Embryonic facial prominence (tissue), 1 donor: Measurements from ENCODE around the gene TRAPPC13.
"Not testable (repeated sequence)": the region's sequence is repeated elsewhere in the genome, so short reads cannot be mapped to it uniquely, and the experiment has no call there.

ENCODE experiments used
- DNase-seq: peaks from one replicate; pipeline ENCODE4 v3.0.0-alpha.2; 2016; ENCODE audit errors: extremely low spot score

The TRAPPC13 gene, protein sequence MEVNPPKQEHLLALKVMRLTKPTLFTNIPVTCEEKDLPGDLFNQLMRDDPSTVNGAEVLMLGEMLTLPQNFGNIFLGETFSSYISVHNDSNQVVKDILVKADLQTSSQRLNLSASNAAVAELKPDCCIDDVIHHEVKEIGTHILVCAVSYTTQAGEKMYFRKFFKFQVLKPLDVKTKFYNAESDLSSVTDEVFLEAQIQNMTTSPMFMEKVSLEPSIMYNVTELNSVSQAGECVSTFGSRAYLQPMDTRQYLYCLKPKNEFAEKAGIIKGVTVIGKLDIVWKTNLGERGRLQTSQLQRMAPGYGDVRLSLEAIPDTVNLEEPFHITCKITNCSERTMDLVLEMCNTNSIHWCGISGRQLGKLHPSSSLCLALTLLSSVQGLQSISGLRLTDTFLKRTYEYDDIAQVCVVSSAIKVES

DNA sequence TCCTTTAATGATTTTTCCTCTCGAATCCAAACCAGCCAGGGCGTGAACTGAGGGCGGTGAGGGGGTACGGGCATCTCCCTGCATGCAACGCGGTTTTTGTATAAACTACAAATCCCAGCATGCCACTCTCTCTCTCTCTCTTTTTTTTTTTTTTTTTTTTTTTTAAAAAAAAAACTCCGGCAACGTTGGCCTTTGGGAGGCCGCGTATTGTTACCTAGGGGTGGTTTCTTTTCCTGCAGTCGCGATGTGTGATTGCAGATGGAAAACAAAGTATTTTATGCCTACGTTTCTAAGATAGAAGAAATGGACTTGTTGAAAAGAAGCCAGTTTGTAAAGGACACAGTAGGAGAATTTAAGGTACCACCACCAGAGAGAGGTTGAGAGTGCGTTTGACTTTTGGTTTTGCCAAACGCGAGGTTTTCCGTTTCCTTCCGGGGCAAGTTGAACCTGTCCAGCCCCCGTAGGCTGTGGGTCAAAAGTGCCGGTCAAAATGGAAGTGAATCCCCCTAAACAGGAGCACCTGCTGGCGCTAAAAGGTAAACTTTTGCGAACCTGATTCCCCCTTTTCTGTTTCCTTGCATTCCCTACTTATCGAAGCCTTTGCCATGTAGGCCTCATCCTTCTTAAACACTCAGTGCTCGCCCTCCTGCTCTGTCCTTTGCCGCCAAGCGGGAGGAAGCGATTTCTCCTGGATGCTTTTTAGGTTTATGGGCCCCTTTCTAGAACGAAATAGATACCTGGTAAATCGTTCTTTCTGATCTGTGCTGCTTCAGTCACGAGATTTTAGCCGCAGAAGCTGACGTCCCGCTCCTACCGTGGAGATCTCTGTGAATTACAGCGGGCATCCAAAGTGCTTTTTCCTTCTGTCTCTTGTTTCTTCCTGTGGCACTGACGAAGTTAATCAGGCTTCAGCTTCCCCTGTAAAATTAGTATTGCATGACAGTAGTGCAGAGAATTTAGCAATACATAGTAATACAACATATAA, at the start of gene TRAPPC13, which contains the start of gene SHLD3:
Gene TRAPPC13, plus strand, starts transcription at position 457 of the 985 bp plus-strand sequence. Its CDS starts 34 bp downstream, at position 491.
Gene SHLD3, plus strand, starts transcription at position 457 of the 985 bp plus-strand sequence. CDS start 4,561 bp downstream, outside the sequence.
- DNase-seq, result peak; percentile 90

DNA sequence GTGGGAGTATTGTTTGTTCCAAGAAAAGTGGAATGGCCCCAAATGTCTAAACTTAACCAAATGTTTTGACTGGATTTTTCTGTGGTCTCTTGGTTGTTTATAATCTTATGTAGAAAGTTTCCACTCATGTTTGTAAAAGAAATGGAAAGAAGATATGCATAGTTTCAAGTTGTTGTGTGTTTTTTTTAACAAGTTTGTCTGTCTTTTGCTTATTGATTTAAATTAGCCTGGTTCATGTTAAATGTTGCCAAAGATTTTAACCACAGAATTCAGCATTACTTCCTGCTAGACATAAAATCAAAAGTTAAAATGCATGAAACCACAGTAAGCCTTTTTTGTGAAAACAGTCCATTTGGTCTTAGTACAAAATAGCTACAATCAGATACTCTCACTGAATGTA, 47.7 kb upstream of the TRAPPC13 start:
- no peak for DNase-seq

DNA sequence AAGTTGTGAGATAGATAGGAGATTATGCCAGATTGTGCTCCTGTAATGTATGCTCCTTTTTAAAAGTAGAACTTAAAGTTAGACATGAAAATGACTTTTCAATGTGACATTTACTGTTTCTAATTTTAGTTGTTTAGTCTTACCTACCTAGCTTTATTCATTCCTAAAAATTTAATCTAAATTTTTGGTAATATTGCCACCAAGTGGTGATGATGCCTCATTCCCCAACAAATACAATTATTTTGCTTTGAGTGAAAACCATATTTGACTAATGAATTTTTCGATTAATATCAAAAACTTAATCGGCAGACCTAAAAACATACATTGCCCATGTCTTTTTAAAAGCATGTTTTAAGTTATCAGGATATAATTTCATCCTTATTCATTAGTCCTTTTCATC, 36.1 kb upstream of the TRAPPC13 start:
- no peak for DNase-seq

DNA sequence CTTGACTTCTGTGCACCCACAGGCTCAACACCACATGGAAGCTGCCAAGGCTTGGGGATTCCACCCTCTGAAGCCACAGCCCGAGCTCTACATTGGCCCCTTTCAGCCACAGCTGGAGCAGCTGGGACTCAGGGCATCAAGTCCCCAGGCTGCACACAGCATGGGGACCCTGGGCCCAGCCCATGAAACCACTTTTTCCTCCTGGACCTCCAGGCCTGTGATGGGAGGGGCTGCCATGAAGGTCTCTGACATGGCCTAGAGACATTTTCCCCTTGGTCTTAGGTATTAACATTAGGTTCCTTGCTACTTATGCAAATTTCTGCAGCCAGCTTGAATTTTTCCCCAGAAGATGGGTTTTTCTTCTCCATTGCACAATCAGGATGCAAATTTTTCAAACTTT, 23.1 kb upstream of the TRAPPC13 start:
- not testable (repeated sequence) for DNase-seq

DNA sequence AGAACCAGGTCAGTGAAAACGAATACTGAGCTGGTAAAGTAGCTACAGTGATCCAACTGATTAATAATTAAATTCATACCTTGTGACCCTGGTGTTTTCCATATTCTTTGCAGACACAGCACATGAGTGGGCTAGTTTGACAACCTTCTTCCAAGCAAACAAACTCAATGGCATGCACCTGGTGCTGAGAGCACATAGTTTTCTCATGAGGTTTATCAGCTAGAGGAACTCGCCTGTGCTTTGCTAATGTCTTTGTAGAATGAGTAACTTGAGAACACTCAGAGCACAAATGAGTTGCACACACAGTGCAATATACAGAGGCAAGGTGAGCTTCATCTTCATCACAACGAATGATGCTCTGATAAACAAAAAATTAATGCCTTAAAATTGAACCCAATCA, 13.3 kb upstream of the TRAPPC13 start:
- DNase-seq, result no peak

DNA sequence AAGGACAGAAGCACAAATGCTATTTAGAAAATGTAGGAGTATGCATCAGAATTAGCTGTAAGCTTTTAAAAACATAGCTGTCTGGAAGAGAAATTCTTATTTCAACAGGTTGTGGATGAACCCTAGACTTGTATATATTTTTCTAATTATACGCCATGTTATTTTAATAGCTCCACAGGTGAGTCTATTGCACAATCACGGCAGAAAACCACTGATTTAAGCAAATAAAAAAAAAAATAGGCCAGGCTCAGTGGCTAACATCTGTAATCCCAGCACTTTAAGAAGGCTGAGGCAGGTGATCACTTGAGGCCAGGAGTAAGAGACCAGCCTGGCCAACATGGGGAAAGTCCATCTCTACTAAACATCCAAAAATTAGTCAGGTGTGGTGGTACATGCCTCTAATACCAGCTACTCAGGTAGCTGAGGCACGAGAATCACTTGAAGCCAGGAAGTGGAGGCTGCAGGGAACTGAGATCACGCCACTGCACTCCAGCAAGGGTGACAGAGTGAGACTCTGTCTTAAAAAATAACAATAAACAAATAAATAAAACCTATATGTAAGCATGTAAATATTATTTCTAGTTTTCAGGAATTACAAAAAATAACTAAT, 12.4 kb upstream of the TRAPPC13 start:
- no peak for DNase-seq

DNA sequence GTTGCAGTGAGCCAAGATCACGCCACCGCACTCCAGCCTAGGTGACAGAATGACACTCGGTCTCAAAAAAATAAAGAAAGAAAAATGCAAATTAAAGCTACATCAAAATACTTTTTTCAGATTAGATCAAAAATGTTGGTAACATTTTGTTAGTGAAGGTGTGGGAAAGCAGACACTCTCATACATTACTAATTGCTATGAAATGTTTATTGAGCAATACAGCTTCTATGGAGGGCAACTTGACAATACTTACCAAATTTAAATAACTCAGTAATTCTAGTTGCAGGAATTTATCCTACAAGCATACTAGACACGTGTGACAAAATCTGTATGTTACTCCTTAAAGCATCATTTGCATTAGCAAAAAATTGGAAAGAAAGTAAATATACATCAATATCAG, 4.8 kb upstream of the TRAPPC13 start:
- DNase-seq, result no peak

DNA sequence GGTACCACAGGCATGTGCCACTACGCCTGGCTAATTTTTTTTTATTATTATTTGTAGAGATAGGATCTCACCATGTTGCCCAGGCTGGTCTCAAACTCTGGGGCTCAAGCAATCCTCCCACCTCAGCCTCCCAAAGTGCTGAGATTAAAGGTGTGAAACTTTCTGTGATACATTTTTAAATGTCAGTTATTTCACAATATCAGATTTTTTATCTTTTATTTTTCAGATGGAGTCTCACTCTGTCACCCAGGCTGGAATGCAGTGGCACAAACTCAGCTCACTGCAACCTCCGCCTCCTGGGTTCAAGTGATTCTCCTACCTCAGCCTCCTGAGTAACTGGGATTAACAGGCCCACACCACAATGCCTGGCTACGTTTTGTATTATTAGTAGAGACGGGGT, 2.9 kb upstream of the TRAPPC13 start:
- not testable (repeated sequence) for DNase-seq

DNA sequence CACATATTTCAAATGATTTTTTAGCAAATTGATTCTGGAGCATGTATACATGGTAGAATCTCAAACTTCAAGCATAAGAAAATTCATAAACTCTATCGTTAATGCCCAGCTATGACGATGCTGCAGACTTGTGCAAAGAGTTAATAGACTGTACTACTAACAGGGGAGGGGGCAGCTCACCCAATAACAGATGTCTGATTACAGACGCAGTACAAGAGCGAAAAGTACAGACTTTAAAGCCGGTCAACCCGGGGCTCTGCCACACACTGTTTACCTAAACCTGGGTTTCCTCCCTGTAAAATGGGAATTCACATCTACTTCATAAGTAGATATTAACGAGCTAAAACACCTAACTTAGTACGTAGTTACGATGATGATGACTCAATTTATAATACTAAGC, 1.3 kb upstream of the TRAPPC13 start:
- no peak for DNase-seq

DNA sequence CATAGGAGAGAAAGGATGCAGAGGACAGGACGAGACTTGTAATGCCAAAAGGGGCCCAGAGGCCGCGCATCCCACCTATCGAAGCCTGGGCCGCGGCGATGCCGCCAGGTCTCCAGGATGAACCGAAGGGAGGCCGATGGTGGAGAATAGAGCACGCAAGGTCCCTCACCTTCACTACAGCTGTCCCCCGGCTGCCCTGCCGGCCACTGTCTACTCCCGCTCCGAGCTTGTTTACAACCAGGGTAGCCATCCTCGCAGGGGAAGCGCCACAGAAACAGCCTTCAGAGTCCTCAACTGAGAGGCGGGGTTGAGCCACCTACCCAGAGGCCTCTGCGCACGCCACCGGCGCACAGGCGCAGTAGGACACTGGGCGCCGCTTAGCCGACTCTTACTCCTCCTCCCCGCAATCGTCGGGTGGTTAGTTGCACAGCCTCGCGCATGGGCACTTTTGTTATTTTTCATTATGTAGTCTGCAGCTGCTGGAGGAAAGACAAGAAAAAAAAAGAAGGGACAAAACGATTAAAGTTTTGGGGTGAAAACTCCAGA, 729 bp upstream of the TRAPPC13 start, which contains the start of gene TRIM23:
Gene TRIM23, minus strand, starts transcription at position 309 of the 546 bp plus-strand sequence. Its CDS starts 59 bp downstream, at position 250.
- peak; percentile 93 for DNase-seq

DNA sequence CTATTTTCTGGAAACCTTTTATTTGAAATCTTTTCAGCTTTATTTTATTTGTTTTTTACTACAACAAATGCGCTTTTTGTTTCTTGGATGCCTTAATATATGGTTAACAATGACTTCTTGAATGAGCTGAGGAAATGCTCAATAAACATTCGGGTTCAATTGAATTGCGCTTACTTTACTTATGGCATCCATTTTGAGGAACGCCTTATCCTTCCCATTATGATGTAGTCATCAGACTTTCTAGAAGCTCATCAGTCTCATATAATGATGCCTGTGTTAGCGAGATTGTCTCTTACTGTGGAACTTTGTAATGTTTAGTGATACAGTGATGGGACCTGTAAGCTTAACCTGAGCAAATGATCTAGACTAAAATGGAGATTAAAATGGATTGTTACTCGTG, 916 bp downstream of the TRAPPC13 start:
- DNase-seq, result no peak

DNA sequence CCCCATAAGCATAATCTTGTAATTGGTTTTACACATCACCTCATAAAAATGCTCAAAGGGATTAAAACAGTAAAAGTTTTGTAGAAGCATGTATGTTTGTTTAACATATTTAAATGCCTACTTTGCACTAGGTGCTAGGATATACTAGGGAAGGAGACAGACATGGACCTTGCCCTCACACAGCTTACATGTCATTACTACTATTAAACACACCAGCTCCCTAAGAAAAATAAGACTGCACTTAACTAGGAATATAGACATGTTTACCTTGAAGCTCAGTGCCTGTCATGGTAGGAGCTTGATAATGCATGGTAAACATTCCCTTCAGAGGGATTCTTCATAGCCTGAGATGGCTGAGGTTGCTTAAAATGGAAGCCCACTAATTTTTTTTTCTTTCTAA, 6.2 kb downstream of the TRAPPC13 start:
- no peak for DNase-seq

DNA sequence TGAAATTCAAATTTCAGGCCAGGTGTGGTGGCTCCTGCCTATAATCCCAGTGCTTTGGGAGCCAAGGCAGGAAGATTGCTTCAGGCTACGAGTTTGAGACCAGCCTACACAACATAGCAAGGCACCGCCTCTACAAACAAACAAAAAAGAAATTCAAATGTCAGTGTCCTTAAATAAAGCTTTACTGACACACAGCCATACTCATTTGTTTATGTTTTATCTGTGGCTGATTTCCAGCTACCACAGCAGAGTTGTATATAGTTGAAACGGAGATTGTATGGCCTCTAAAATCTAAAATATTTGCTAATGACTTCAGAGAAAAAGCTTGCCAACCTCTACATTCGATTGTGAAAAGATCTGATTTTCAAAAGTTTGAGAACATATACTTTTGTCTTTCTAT, 15.4 kb downstream of the TRAPPC13 start:
- DNase-seq, result no peak

DNA sequence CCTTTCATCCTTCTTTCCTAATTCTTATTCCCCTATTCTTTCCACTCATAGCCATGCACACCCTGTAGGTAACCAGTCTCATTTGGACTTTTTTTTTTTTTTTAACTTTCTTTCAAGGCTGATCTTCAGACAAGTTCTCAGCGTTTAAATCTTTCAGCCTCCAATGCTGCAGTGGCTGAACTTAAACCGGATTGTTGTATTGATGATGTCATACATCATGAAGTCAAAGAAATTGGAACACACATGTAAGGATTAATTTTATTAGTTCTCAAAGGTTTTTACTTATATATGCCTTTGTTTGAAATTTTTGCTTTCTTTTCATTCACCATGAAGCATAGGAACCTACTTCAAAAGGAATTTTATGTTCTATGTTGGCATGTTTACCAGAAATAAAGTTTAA, 22.1 kb downstream of the TRAPPC13 start:
- no peak for DNase-seq

DNA sequence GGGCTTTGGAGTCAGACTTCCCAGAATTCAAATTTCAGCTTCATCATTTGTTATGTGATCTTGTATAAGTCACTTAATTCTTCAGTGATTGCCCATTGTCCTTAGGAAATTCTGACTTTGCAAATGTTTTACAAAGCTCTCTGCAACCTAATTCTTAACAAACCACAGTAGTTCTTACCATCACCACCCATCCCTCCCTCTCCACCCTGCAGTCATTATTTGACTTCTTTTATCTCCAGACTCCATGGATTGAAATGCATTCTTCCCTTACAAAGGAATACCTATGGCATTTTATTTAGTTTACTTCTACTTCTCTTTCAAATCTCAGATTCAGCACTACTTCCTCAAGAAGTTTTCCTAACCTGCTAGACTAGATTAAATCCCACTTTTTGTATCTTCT, 23.1 kb downstream of the TRAPPC13 start:
- no peak for DNase-seq

DNA sequence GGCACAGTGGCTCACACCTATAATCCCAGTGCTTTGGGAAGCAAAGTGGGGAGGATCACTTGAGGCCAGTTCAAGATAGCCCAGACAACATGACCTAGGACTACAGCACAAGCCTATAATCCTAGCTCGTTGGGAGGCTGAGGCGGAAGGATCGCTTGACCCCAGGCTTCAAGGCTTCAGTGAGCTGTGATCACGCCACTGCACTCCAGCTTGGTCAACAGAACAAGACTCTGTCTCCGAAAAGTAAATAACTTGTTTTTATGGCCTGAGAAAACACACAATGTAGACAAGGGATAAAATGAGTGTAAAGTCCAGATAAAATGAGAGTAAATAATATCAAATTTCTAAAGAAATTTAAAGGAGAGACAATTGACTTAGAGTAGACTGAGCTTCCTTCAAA, 26.3 kb downstream of the TRAPPC13 start:
- DNase-seq, result no peak

DNA sequence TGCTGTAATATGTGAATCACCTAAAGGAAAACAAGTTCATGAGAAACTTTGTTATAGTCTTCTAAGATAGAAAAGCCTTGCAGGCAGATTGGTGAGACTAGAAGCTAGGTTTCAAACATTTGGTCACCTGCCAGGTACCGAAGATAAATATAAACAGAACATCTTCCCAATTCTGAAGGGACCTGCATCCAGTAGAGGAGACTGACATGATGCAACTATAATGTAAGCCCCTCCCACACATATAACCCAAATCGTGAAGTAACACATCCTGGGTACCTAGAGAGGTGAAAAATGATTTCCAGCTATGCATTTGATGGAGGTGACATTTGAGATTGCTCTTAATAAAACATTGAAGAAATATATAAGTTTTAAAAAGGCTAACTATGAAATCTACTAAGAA, 29.9 kb downstream of the TRAPPC13 start:
- no peak for DNase-seq

DNA sequence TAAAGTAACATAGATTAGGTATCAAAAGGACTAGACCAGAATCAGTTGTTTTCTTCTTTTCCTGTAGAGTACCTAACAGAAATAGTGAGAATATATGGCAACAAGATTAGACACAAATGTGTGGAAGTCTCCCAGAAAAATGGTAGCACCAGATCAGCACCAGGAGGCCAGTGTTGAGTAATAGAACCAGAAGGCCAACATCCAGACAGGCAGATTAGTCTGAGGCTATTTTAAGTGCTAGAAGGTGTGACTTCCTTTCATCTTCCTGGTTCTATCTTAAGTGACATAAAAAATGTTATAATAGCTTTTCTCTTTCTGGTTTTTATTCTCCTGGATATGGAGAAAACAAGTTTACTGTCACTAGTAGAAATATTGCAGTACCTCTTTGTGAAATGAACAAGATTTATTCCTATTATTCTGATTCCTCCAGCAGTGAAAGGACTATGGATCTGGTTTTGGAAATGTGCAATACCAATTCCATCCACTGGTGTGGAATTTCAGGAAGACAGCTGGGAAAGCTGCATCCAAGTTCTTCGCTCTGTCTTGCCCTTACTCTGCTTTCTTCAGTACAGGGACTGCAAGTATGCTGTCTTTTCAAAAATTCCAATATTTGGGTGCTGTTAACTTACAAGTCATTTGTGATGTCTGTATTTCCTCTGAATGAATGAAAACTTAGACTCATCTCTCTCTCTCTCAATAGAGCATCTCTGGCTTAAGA, 39.1 kb downstream of the TRAPPC13 start:
- DNase-seq, result no peak

DNA sequence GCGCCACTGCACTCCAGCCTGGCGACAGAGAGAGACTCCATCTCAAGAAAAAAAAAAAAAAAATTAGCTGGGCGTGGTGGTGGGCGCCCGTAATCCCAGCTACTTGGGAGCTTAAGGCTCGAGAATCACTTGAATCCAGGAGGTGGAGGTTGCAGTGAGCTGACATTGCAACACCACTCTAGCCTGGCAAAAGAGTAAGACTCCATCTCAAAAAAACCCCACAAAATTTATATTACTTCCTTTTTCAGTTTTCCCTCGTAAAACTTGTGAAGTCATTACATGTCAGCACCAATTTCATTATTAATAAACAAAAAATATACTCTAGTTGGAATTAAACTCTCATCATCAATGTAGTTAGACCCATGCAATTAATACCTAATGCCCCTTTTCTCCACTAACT, 43.9 kb downstream of the TRAPPC13 start:
- DNase-seq, result no peak

DNA sequence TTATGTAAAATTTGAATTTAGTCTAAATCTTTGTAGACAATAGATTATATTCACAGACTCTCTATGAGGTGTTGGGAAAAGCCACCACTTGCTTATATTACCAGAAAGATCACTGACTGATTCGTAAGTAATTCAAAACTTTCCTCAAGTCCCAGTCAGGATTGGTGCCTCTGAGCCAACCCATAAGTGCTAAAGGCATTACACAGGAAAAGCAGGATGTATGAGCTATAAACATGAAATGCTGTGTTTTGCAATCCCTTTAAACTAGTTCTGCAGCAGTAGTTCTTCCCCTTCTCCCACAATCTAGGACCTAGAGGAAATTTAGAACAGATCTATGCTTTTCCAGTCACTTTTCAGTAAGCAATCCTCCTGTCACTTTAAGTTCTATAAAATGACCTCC, 48.0 kb downstream of the TRAPPC13 start:
- DNase-seq, result no peak

DNA sequence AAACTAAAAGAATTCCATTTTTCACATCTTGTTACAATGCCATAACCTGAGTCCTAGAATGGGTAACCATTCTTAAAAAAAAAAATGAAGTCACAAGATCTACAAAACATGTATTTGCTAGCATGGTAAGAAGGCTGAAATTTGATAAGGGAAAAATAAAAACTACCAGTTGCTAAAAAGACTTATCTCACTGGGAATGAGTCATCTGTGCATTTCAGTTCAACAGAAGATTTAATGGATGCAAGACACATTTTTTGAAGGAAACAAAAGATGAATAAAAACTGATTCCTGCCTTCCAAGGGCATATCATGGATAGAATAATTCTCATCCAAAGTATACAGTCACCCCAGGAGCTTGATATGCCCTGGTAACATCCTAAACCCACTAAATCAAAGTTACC, 49.9 kb downstream of the TRAPPC13 start:
- no peak for DNase-seq
